Testis (tissue), 3 donors: Measurements from ENCODE around the gene TBX10. TPM values are rescaled to one million over a fixed set of nuclear protein-coding genes. Genes with fewer than 3 reads are reported as not detected.

Experiments
- DNase-seq: peaks from one replicate; pipeline ENCODE4 v3.0.0-alpha.2; 2019
- H3K27ac ChIP-seq, 2 donors: fragments of 200-600 bp; sonication (generic); one replicate each; pipeline ENCODE4 v1.5.1; 2019
- H3K27me3 ChIP-seq: fragments of 200-600 bp; sonication (generic); one replicate; pipeline ENCODE4 v1.5.1; 2019
- H3K36me3 ChIP-seq: fragments of 200-600 bp; sonication (generic); one replicate; pipeline ENCODE4 v1.5.1; 2017; ENCODE audit warnings: low read depth; ENCODE audit errors: missing control alignments
- H3K4me1 ChIP-seq: fragments of 200-600 bp; sonication (generic); one replicate; pipeline ENCODE4 v1.5.1; 2019
- H3K4me3 ChIP-seq, 2 donors: fragments of 200-600 bp; sonication (generic); one replicate each; pipeline ENCODE4 v1.5.1; 2017 to 2019
- H3K9me3 ChIP-seq: fragments of 200-600 bp; sonication (generic); one replicate; pipeline ENCODE4 v1.5.1; 2017
- POLR2A ChIP-seq: fragments of 450-650 bp; IDR thresholded peaks from one replicate; pipeline ENCODE4 v1.6.1; 2017; ENCODE audit warnings: antibody characterized with exemption, mild to moderate bottlenecking, moderate library complexity
- WGBS, 2 donors: methylation state at CpG; one replicate each; pipeline ENCODE4 v1.1.5; 2018; 5-methylcytosine and 5-hydroxymethylcytosine counted together
- intact Hi-C: fragments of 100-400 bp; cut with DNase I; formaldehyde crosslinking; loops from one replicate; pipeline ENCODE4 v1.15.1; 2023; ENCODE audit warnings: low total_unique reads
- polyA plus RNA-seq: library from polyadenylated mRNA; stranded (reverse); fragments of 350-450 nt; fragmentation: Illumina TruSeq; extraction: RNeasy Lipid Tissue Mini Kit (QIAGEN cat#74804); gene quantifications from one replicate; pipeline ENCODE4 v1.2.3, GENCODE V29; 2014; ENCODE audit warnings: low read depth, low replicate concordance; ENCODE audit not compliant: insufficient read depth
- total RNA-seq, 2 donors: library from RNA; depleted of rRNA; stranded (reverse); fragments of >200 nt; gene quantifications; one replicate each; pipeline ENCODE4 v1.2.3, GENCODE V29; 2016
- TF ChIP-seq, protein P1 (sequence below), 3 experiments: fragments of 450-650 bp in 2 of 3; fragments of 200-600 bp in 1 of 3; sonication (generic) in 1 of 3; IDR thresholded peaks; one replicate each; pipeline ENCODE4 v1.5.1; 2016 to 2019; ENCODE audit warnings: antibody characterized with exemption in 3 of 3, mild to moderate bottlenecking in 2 of 3, moderate library complexity in 1 of 3

The TBX10 gene
- total and polyA plus RNA-seq, 3 donors from 2014 or later, result 0.50 TPM; not detected in 2

DNA sequence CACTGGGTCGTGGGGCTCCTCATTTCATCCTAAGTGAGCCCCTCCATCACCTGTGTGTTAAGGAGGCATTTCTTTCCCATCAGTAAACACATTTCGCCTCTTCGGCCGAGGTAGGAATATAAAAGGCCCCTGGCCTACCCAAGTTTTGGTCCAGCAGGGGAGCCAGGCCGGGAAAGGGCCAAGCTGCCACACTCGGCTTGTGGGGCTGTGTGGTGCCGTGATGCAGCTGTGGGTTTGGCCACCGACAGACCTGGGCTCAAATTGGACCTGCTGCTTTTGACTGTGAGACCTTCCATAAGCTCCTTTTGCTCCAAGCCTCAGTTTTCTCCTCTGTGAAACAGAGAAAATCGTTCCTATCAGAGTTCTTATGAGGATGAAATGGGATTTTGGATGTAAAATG is 32.1 kb downstream of the TBX10 start:
- no peak for DNase-seq
- TF ChIP-seq POLR2A, result no peak
- TF ChIP-seq, protein P1, sequence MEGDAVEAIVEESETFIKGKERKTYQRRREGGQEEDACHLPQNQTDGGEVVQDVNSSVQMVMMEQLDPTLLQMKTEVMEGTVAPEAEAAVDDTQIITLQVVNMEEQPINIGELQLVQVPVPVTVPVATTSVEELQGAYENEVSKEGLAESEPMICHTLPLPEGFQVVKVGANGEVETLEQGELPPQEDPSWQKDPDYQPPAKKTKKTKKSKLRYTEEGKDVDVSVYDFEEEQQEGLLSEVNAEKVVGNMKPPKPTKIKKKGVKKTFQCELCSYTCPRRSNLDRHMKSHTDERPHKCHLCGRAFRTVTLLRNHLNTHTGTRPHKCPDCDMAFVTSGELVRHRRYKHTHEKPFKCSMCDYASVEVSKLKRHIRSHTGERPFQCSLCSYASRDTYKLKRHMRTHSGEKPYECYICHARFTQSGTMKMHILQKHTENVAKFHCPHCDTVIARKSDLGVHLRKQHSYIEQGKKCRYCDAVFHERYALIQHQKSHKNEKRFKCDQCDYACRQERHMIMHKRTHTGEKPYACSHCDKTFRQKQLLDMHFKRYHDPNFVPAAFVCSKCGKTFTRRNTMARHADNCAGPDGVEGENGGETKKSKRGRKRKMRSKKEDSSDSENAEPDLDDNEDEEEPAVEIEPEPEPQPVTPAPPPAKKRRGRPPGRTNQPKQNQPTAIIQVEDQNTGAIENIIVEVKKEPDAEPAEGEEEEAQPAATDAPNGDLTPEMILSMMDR (IDR thresholded peaks at IDR 0.05), result no peak
- intact Hi-C loops, result no loop called here
- Histone ChIP-seq H3K9me3 (no peaks in the 10 kb centered on the region), H3K27ac (no peak overlapping the region), H3K4me3 (peak overlapping the region; percentile 84 to 96), H3K36me3 (no peaks in the 10 kb centered on the region), H3K4me1 (peaks cover 18% of the 10 kb centered on the region), H3K27me3 (no peaks in the 10 kb centered on the region)
- 26 to 32% methylated on average over 9 of the region's 9 CpGs for WGBS, 2 donors

DNA sequence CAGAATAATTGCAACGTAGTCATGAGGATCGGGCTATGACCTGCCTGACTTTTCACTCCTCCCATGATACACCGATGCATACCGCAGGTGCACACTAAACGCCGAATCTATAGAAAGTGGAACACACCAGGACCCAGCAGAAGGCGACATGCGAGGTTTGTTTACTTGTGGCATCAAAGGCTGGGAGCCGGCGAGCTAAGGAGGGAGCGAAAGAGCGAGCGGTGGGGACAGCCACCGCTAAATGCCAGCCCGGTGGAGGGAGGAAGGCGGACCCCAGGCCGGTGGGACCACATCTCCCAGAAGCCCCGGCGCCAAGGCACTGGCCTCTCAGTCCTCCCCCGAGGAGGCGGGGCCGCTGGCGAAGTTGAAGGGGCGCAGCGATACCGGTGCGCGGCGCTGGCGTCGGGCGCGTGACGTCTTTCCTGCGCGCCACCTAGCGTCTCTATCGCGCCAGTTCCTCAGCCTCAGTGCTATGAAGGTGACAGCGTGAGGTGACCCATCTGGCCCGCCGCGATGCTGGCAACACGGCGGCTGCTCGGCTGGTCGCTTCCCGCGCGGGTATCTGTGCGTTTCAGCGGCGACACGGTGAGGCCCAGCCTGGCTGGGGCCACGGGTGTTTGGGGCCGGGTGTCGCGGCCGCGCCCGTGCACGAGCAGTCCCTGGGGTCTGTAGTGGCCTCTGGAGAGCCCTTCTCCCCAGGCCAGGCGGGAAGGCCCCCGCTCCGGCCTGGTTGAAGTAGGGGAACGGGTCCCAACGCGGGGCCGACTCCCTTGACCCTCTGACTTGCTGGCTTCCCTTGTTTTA is 32.9 kb downstream of the TBX10 start, which contains the start of gene NDUFV1:
Gene NDUFV1, plus strand, starts transcription at position 445 of the 804 bp plus-strand sequence. Its CDS starts 69 bp downstream, at position 514.
- TF ChIP-seq, protein P1 (IDR thresholded peaks at IDR 0.05), result peak; percentile 49 to 74 (median 70)
- no peak for TF ChIP-seq POLR2A
- intact Hi-C loops, result no loop called here
- H3K9me3 ChIP-seq, result no peaks in the 10 kb centered on the region
- 0 to 1% methylated on average over 32 to 50 of the region's 69 CpGs for WGBS, 2 donors
- H3K36me3 ChIP-seq, result no peaks in the 10 kb centered on the region
- H3K27ac ChIP-seq, result peak within 1 kb of the TSS; percentile 69 to 85
- peaks cover 18% of the 10 kb centered on the region for H3K4me1 ChIP-seq
- no peaks in the 10 kb centered on the region for H3K27me3 ChIP-seq
- peak within 1 kb of the TSS; percentile 84 to 96 for H3K4me3 ChIP-seq
- peak; percentile 98 for DNase-seq

DNA sequence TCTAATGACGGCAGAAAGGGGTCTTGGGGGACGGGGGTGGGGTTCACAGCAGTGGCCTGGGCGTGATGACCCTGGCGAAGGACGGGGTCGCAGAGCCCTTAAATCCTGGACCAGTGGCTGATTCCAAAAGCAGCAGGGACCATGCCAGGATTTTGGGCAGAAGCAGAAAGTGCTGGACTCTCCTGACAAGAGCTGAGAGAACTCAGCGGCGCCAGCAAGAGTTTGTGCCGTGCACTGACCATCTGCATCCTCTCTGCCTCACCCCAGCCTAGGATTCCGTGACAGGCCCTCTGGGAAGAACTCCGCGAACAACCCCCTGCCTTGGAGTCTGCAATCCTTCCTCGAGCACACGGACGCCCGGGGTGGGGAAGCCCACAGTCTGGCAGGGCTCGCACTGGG is 33.5 kb downstream of the TBX10 start:
- no peak for DNase-seq
- peaks cover 18% of the 10 kb centered on the region for H3K4me1 ChIP-seq
- no peaks in the 10 kb centered on the region for H3K36me3 ChIP-seq
- intact Hi-C loops, result no loop called here
- no peak for TF ChIP-seq POLR2A
- TF ChIP-seq, protein P1 (IDR thresholded peaks at IDR 0.05), result no peak
- no peaks in the 10 kb centered on the region for H3K27me3 ChIP-seq
- H3K4me3 ChIP-seq, result peak overlapping the region; percentile 84 to 96
- no peaks in the 10 kb centered on the region for H3K9me3 ChIP-seq
- WGBS, 2 donors, result 24 to 42% methylated on average over 6 to 17 of the region's 17 CpGs
- peak overlapping the region in 1 of 2 donors; percentile 85 for H3K27ac ChIP-seq

DNA sequence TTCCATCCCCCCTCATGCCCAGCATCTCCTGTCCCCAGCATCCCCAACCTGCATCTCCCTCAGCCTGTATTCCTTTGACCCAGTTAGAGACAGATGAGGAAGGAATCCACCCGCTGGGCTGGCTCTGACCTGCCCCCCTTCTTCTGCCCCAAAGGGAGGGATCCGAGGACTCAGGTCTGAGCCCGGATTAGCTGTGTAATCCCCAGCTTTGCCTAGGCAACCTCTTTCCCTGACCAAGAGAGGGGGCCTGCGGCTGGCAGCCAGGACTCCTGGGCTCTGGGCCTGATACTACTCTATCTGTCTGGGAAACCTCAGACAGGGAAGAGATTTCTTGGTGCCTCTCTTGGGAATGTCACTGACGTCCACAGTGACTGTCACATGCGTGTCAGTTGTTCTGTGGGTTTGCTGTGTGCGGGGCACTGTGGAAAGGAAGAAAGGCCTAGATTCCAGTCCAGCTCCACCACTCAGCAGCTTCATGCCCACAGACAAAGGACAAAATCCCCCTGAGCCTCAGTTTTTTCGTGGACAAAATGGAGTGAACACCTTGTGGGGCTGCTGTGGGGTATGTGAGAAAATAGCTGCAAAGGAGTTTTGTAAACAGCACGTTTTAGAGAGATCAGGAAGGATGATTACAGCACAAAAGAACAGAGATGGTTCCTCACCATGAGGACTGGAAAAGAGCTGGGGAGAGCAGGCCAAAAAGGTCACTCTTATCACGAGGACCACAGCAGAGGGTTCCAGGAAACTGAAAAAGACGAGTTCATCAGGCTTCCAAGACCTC is 34.1 kb downstream of the TBX10 start:
- WGBS, 2 donors, result 54 to 70% methylated on average over 10 to 11 of the region's 11 CpGs
- no peaks in the 10 kb centered on the region for H3K27me3 ChIP-seq
- peaks cover 18% of the 10 kb centered on the region for H3K4me1 ChIP-seq
- no peaks in the 10 kb centered on the region for H3K9me3 ChIP-seq
- H3K36me3 ChIP-seq, result no peaks in the 10 kb centered on the region
- intact Hi-C loops, result no loop called here
- H3K27ac ChIP-seq, result no peak overlapping the region
- TF ChIP-seq, protein P1 (IDR thresholded peaks at IDR 0.05), result no peak
- no peak for TF ChIP-seq POLR2A
- H3K4me3 ChIP-seq, result no peak overlapping the region
- DNase-seq, result no peak
